Effector memory CD8-positive, alpha-beta T cell (primary cell): Measurements from ENCODE around the gene MATR3.
"Not testable (repeated sequence)": the region's sequence is repeated elsewhere in the genome, so short reads cannot be mapped to it uniquely, and the experiment has no call there.

ENCODE experiments used
- ATAC-seq: fragments of 150-1000 bp; cut with Tn5 transposase; replicated peaks from 2 replicates; pipeline ENCODE4 v1.10.0; 2021; ENCODE audit warnings: mild to moderate bottlenecking, moderate library complexity
- DNase-seq, 3 experiments: peaks; one replicate each; pipeline ENCODE4 v3.0.0; 2021
- H3K27ac Mint-ChIP-seq, 2 donors: one replicate each; pipeline ENCODE4 v1.8.0; 2022; ENCODE audit warnings: mild to moderate bottlenecking in 2 of 2, mixed read lengths in 2 of 2, moderate library complexity in 2 of 2
- H3K27me3 Mint-ChIP-seq, 2 donors: one replicate each; pipeline ENCODE4 v1.8.0; 2022; ENCODE audit warnings: mixed read lengths in 2 of 2
- H3K36me3 Mint-ChIP-seq: one replicate; pipeline ENCODE4 v1.8.0; 2022; ENCODE audit warnings: mild to moderate bottlenecking, moderate library complexity, mixed read lengths; ENCODE audit not compliant: insufficient read depth
- H3K4me1 Mint-ChIP-seq, 2 donors: one replicate each; pipeline ENCODE4 v1.8.0; 2022; ENCODE audit warnings: low read depth in 2 of 2, mixed read lengths in 2 of 2
- H3K4me3 Mint-ChIP-seq, 2 donors: one replicate each; pipeline ENCODE4 v1.8.0; 2022; ENCODE audit warnings: mild to moderate bottlenecking in 2 of 2, mixed read lengths in 2 of 2, moderate library complexity in 2 of 2
- H3K9me3 Mint-ChIP-seq, 2 donors: one replicate each; pipeline ENCODE4 v1.8.0; 2022; ENCODE audit warnings: mixed read lengths in 2 of 2

The MATR3 gene

DNA sequence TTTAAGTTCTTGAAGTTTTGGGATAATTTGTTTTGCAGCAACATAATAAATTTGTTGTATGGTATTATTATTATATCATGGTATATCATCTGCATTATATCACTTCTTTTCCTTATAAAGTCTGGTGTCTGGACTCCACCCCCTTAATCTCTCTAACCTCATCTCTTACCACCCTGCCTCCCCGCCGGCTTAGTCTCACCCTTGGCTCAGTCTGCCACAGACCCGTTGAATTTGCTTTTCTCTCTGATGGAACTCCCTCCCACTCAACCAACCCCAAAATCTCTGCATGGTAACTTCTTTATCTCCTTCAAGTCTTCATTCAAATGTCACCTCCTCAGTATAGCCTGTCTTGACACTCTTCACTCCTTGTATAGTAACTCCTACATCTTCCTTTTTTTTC is 29.6 kb upstream of the MATR3 start:
- Mint-ChIP-seq H3K27ac (no peak overlapping the region), H3K4me3 (no peak overlapping the region), H3K27me3 (peaks cover 6 to 15% of the 10 kb centered on the region in 2 donors), H3K9me3 (no peaks in the 10 kb centered on the region), H3K36me3 (peaks cover 3% of the 10 kb centered on the region), H3K4me1 (peaks cover 2 to 6% of the 10 kb centered on the region in 2 donors)
- ATAC-seq = no peak
- no peak for DNase-seq

DNA sequence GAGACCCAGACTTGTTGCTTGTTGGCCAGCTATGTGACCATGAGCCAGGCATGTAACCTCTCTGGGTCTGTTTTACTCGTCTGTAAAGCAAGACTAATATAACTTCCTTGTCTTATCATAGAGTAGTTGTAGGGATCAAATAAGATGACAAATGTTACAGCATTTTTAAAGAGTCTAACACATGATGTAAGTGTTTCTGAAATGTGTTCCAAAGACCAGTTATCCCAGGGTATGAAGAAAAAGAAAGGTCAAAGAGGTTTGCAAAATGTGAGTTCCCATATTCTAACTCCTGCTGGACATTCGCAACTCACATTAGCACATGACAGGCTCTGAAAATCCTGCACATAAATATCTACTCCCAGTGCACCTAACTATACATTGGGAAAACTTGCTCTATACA is 28.5 kb upstream of the MATR3 start:
- peaks cover 6 to 12% of the 10 kb centered on the region in 2 donors for H3K27me3 Mint-ChIP-seq
- no peak overlapping the region for H3K27ac Mint-ChIP-seq
- no peaks in the 10 kb centered on the region for H3K9me3 Mint-ChIP-seq
- no peak overlapping the region for H3K4me3 Mint-ChIP-seq
- DNase-seq (no peak), ATAC-seq (no peak)
- H3K4me1 Mint-ChIP-seq = peaks cover 2 to 6% of the 10 kb centered on the region in 2 donors
- H3K36me3 Mint-ChIP-seq = peaks cover 3% of the 10 kb centered on the region

DNA sequence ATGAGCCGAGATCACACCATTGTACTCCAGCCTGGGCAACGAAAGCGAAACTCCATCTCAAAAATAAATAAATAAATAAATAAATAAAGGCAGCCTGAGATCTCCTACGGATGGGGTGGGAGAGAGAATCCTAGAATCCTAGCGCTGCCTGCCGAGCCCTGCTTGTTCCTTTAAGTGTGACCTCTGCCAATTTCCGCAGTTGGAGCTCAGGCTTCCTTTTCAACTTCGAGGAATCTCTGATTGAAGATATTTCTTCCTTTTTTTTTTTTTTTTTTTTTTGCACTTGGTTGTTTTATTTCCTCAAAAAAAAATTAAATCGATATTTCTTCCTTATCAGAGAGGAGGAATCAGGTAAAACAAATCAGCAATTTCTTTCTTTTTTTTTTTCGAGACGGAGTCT is 27.3 kb upstream of the MATR3 start:
- ATAC-seq (no peak), DNase-seq (no peak)
- H3K4me1 Mint-ChIP-seq = peaks cover 2 to 6% of the 10 kb centered on the region in 2 donors
- no peaks in the 10 kb centered on the region for H3K9me3 Mint-ChIP-seq
- H3K27ac Mint-ChIP-seq = no peak overlapping the region
- no peak overlapping the region for H3K4me3 Mint-ChIP-seq
- H3K27me3 Mint-ChIP-seq = no peaks in the 10 kb centered on the region
- H3K36me3 Mint-ChIP-seq = peaks cover 3% of the 10 kb centered on the region

DNA sequence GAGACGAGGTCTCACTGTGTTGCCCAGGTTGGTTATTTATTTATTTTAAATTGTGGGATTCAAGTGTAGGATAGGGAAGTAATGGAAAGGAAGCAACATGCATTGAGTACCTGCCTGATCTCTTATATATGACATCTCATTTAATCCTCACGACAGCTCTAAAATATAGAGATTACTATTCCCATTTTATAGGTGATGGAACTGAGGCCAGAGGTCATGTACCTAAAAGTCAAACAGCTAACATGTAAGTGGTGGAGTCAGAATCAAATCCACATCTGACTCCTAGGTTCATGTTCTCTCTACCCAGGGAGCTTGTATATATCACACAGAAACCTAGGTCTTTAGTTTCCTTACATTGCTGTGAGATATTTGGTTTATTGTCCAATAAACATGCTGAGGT is 26.1 kb upstream of the MATR3 start:
- no peak overlapping the region for H3K27ac Mint-ChIP-seq
- peaks cover 4 to 9% of the 10 kb centered on the region in 2 donors for H3K4me1 Mint-ChIP-seq
- DNase-seq (no peak), ATAC-seq (no peak)
- peaks cover 4% of the 10 kb centered on the region for H3K36me3 Mint-ChIP-seq
- no peaks in the 10 kb centered on the region for H3K27me3 Mint-ChIP-seq
- H3K4me3 Mint-ChIP-seq = no peak overlapping the region
- H3K9me3 Mint-ChIP-seq = no peaks in the 10 kb centered on the region

DNA sequence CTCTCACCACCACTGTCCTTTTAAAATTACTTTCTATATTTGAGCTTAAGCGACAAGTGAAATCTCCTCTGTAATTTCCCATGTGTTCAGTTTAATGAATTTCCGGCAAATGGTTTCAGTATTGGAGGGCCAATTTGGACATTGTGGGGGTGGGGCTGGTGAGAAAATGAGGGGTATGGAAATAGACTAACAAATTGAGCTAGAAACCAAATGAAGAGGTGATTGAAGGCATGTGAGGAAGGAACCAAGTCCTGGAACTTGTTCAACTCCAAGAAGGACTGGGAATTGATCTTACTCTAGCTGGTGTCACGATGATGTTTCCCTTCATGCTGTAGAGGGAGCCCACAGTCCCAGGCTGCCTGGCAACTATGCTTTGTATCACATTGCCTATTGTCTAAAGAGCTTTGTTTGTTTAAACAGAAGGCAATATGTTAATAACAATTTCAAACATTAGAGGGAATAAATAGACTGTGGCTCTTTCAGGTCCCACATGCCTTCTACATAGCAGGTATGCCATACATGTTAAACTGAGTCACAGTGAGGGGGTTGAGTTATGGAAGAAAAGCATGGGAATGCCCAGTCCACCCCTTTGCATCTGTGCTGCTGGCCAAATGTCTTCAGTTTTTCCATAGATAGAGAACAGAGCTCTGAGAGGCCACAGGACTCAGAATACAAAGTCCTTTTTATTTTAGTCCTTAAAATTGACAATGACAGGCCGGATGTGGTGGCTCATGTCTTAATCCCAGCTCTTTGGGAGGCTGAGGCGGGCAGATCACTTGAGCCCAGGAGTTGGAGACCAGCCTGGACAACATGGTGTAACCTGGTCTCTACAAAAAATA is 25.0 kb upstream of the MATR3 start:
- H3K9me3 Mint-ChIP-seq = no peaks in the 10 kb centered on the region
- peaks cover 15 to 20% of the 10 kb centered on the region in 2 donors for H3K4me1 Mint-ChIP-seq
- no peak for DNase-seq
- H3K27me3 Mint-ChIP-seq = no peaks in the 10 kb centered on the region
- no peak for ATAC-seq
- H3K36me3 Mint-ChIP-seq = peaks cover 9% of the 10 kb centered on the region
- peak overlapping the region in 1 of 2 donors; percentile 77 for H3K27ac Mint-ChIP-seq
- peak overlapping the region in 1 of 2 donors; percentile 16 for H3K4me3 Mint-ChIP-seq

DNA sequence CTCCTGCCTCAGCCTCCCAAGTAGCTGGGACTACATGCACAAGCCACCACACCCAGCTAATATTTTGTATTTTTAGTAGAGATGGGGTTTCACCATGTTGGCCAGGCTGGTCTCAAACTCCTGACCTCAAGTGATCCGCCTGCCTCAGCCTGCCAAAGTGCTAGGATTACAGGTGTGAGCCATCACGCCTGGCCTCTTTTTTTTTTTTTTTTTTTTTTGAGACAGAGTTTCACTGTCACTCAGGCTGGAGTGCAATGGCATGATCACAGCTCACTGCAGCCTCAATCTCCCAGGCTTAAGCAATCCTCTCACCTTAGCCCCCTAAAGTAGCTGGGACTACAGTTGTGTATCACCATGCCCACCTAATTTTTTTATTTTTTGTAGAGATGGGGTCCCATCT is 22.8 kb upstream of the MATR3 start:
- H3K27me3 Mint-ChIP-seq, ATAC-seq, H3K4me3 Mint-ChIP-seq, H3K27ac Mint-ChIP-seq, H3K9me3 Mint-ChIP-seq, DNase-seq: not testable (repeated sequence)
- H3K4me1 Mint-ChIP-seq = peaks cover 29 to 33% of the 10 kb centered on the region in 2 donors
- H3K36me3 Mint-ChIP-seq = peaks cover 20% of the 10 kb centered on the region

DNA sequence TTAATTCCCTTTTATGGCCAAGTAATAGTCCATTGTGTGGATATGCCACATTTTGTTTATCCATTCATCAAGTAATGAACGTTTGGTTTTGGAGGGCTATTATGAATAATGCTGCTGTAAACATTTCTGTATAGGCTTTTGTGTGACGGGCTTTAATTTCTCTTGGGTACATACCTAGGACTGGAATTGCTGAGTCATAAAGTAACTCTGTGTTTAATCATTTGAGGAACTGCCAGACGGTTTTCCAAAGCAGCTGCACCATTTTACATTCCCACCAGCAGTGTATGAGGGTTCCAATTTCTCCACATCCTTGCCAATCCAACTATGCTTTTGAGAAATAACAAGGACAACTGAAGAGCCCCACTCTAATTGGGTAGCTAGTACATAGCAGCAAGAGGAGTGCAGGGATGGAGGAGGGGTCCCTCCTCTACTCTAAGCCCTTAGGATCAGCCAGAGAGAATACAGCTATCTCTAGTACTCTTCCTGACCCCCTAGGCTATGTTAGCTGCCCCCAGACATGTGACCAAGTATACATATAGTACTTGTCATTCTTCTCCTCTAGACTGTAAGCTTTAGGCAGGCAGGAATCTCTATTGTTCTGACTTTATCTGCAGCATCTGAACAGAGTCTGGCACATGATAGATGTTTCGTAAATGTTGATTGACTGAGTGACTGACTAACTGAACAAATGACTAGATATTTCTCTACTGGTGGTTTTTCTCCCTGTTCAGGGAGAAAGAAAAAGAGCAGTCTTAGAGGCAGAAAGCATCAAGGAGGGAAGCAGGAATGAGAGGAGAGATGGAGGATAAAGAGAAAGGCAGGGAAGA is 22.1 kb upstream of the MATR3 start:
- Mint-ChIP-seq H3K27me3 (peaks cover 0 to 8% of the 10 kb centered on the region in 2 donors), H3K36me3 (peaks cover 20% of the 10 kb centered on the region), H3K27ac (no peak overlapping the region), H3K4me1 (peaks cover 34 to 39% of the 10 kb centered on the region in 2 donors), H3K4me3 (no peak overlapping the region), H3K9me3 (no peaks in the 10 kb centered on the region)
- no peak for ATAC-seq
- no peak for DNase-seq

DNA sequence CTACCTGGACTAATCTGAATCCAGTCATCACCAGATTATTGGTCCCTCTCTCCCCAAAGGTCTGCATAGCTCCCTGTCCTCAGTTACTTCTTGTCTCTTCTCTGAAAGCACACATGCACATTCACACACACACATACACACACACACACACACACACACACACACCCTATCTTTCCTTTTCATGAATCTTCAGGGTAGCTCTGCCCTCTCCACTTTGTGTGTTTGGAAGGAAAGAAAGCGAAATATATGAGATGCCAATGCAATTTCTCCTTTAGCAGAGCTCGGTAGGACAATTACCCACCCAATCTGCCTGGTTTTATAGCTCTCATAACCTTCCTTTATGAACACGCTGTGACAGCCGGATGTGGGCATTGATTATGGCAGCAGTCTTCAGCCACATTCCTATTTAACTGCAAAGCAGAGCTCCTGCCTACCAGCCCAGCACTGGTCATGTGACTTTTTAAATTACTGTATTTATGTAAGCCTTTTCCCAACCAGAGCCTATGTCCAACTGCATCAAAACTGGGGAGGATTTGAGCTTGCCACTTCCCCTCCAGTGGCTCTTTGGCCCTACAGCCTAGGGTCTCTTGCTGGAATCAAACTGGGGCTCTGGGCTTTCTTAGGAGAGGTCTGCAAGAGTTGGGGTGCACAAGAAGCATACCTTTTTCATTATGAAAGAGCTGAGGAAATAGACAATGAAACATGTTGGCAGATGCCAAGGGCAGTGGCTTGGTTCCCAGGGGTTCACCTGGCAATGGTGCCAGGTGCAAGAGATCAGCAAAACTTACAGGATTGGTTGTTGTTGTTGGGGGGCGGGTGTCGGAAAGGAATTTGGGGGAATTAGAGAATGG is 20.8 kb upstream of the MATR3 start:
- peaks cover 17% of the 10 kb centered on the region for H3K36me3 Mint-ChIP-seq
- peaks cover 37 to 46% of the 10 kb centered on the region in 2 donors for H3K4me1 Mint-ChIP-seq
- DNase-seq (peak in 1 of 3 experiments; percentile 20), ATAC-seq (peak; percentile 24)
- peak overlapping the region; percentile 58 to 88 for H3K27ac Mint-ChIP-seq
- H3K4me3 Mint-ChIP-seq = peak overlapping the region; percentile 81 to 90
- no peaks in the 10 kb centered on the region for H3K9me3 Mint-ChIP-seq
- H3K27me3 Mint-ChIP-seq = peaks cover 0 to 8% of the 10 kb centered on the region in 2 donors

DNA sequence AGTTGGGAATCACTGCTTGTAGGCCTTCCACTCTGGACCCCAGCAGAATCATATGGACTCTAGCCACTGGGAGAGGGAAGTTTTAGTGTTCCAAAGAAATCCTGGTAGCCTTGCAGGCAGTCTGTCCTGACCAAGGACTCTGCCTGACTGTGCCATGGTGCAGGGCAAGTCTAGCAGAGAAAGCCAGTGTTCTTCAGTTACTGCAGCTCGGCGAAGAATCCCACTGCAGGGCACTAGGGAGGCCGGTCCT is 20.3 kb upstream of the MATR3 start:
- ATAC-seq (peak; percentile 9), DNase-seq (no peak)
- H3K4me3 Mint-ChIP-seq = peak overlapping the region; percentile 81 to 90
- peak overlapping the region; percentile 58 to 88 for H3K27ac Mint-ChIP-seq
- peaks cover 35 to 42% of the 10 kb centered on the region in 2 donors for H3K4me1 Mint-ChIP-seq
- H3K9me3 Mint-ChIP-seq = no peaks in the 10 kb centered on the region
- peaks cover 0 to 8% of the 10 kb centered on the region in 2 donors for H3K27me3 Mint-ChIP-seq
- peaks cover 17% of the 10 kb centered on the region for H3K36me3 Mint-ChIP-seq

DNA sequence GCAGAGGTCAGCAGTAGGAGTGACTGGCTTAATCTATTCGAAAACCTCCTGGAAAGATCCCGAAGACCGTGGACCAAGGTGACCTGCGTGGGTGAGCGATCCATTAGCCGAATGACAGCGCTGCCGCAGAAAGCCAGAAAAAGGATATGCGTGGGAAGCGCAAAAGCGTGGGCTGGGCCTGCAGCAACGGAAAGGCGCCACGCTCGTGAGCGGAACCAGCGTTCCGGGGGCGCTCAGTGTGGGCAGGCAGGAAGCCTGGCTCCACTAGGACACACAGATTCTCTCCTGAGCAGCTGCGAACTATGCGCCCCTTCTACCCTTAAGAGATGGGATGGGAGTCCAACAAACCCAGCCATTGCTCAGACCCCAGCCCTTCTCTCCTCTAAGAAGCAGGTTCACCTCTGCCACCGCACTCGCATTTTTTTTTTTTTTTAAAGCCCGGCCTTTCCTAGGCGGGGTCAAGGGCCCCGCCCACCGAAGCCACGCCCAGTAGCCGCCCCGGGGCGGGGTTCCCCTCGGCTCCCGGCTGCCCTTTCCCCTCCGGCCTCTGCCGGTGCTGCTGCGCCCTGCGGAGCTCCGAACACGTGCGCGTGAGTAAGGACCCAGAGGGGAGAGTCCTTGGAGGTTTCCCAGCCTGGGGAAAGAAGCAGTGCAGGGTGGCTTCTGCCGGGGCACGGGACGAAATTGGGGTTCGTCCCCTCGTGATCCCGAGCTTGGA is 19.8 kb upstream of the MATR3 start:
- H3K4me1 Mint-ChIP-seq = peaks cover 35 to 39% of the 10 kb centered on the region in 2 donors
- peaks cover 0 to 8% of the 10 kb centered on the region in 2 donors for H3K27me3 Mint-ChIP-seq
- DNase-seq (peak; percentile 78 to 87 (median 87)), ATAC-seq (peak; percentile 91)
- peak overlapping the region; percentile 81 to 90 for H3K4me3 Mint-ChIP-seq
- no peaks in the 10 kb centered on the region for H3K9me3 Mint-ChIP-seq
- peak overlapping the region; percentile 69 to 88 for H3K27ac Mint-ChIP-seq
- peaks cover 17% of the 10 kb centered on the region for H3K36me3 Mint-ChIP-seq

DNA sequence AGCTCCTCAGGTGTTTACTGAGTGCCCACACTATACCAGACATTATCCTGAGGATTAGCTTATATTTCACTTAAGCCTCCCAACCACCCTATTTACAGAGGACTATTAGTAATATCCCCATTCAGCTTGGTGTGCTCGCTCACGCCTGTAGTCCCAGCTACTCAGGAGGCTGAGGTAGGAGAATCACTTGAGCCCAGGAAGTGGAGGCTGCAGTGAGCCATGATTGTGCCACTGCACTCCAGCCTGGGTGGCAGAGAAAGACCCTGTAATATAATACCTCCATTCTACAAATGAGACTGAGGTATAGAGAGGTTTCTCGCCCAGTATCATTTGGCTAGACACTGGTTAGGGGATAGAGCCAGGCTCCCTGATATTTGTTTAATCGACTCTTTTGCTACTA is 18.0 kb upstream of the MATR3 start:
- Mint-ChIP-seq H3K4me3 (peak overlapping the region; percentile 81 to 90), H3K36me3 (peaks cover 23% of the 10 kb centered on the region), H3K9me3 (no peaks in the 10 kb centered on the region), H3K27ac (peak overlapping the region in 1 of 2 donors; percentile 24), H3K4me1 (peaks cover 35 to 39% of the 10 kb centered on the region in 2 donors), H3K27me3 (peaks cover 0 to 8% of the 10 kb centered on the region in 2 donors)
- no peak for DNase-seq
- ATAC-seq = no peak

DNA sequence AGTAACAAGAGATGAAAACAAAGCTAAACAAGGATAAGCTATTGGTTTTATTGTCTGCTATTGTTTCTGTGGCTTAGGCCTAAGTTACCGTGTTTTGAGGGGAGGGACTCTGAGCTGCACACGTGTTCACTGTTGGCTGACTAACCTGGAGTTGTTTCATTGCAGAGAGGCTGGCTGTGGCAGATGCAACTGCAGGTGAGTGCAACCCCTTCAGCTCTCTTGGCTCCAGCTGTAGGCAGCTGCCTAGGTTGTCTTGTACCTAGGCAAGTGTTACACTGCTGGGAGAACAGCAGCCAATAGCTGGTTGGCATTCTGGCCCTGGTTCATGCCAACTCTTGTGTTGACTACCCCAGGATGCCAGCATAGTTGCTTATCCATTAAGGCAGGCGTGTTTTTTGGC is 17.6 kb upstream of the MATR3 start:
- no peaks in the 10 kb centered on the region for H3K9me3 Mint-ChIP-seq
- peaks cover 0 to 8% of the 10 kb centered on the region in 2 donors for H3K27me3 Mint-ChIP-seq
- peaks cover 23% of the 10 kb centered on the region for H3K36me3 Mint-ChIP-seq
- peak overlapping the region; percentile 81 to 90 for H3K4me3 Mint-ChIP-seq
- ATAC-seq = no peak
- peaks cover 35 to 39% of the 10 kb centered on the region in 2 donors for H3K4me1 Mint-ChIP-seq
- DNase-seq = no peak
- peak overlapping the region in 1 of 2 donors; percentile 24 for H3K27ac Mint-ChIP-seq
